ENCODE measurements around the gene MPPED1.

MPPED1 gene

DNA sequence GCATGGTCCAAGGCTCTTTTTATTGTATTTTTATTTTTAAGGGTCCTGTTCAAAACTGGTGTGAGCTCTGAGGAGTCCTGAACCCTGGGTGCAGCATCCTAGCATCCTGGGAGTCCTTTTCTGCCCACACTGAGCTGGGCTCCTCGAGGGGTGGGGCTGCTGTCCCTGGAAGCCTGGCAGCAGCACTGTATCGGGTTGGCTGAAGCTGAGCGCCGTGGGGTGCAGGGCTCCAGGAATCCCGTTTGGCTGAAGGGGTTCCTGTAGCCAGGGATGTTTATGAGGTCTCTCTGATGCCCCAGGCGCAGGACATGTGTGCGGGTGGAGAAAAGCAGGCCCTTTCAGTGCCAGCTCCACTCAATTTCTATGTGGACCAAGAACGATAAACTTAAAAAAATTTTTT is 95.4 kb downstream of the MPPED1 start:
- Histone ChIP-seq H3K9ac (ENCODE audit: low read depth, low read length, poor library complexity, severe bottlenecking) (no peak overlapping the region), H3K79me2 (ENCODE audit: insufficient read depth, low read length) (no peaks in the 10 kb centered on the region), H3K36me3 (ENCODE audit: insufficient read depth, low read length) (no peaks in the 10 kb centered on the region), H3F3A (ENCODE audit: low read depth) (no peaks in the 10 kb centered on the region), H3K27me3 (ENCODE audit: insufficient read depth, low read length, poor library complexity, severe bottlenecking) (no peaks in the 10 kb centered on the region), H3K4me2 (ENCODE audit: low read depth, low read length, poor library complexity, severe bottlenecking) (no peak overlapping the region), H3K9me2 (replicated peaks; ENCODE audit: low read depth, low read length) (no peaks in the 10 kb centered on the region), H4K20me1 (ENCODE audit: insufficient read depth, low read length, poor library complexity, severe bottlenecking) (no peaks in the 10 kb centered on the region), H2AFZ (ENCODE audit: low read length) (no peak overlapping the region), H3K9me3 (ENCODE audit: insufficient read depth, low read depth, low read length) (no peaks in the 10 kb centered on the region), H3K4me3 (ENCODE audit: low read length, poor library complexity, severe bottlenecking) (no peak overlapping the region), H3K4me1 (ENCODE audit: insufficient read depth, low read length, poor library complexity, severe bottlenecking) (no peaks in the 10 kb centered on the region)
- TF ChIP-seq EZH2phosphoT487 (IDR thresholded peaks at IDR 0.05; ENCODE audit: borderline replicate concordance) = no peak
- TF ChIP-seq, protein P1, sequence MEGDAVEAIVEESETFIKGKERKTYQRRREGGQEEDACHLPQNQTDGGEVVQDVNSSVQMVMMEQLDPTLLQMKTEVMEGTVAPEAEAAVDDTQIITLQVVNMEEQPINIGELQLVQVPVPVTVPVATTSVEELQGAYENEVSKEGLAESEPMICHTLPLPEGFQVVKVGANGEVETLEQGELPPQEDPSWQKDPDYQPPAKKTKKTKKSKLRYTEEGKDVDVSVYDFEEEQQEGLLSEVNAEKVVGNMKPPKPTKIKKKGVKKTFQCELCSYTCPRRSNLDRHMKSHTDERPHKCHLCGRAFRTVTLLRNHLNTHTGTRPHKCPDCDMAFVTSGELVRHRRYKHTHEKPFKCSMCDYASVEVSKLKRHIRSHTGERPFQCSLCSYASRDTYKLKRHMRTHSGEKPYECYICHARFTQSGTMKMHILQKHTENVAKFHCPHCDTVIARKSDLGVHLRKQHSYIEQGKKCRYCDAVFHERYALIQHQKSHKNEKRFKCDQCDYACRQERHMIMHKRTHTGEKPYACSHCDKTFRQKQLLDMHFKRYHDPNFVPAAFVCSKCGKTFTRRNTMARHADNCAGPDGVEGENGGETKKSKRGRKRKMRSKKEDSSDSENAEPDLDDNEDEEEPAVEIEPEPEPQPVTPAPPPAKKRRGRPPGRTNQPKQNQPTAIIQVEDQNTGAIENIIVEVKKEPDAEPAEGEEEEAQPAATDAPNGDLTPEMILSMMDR (conservative IDR thresholded peaks at IDR 0.05; ENCODE audit: low read length) = no peak

DNA sequence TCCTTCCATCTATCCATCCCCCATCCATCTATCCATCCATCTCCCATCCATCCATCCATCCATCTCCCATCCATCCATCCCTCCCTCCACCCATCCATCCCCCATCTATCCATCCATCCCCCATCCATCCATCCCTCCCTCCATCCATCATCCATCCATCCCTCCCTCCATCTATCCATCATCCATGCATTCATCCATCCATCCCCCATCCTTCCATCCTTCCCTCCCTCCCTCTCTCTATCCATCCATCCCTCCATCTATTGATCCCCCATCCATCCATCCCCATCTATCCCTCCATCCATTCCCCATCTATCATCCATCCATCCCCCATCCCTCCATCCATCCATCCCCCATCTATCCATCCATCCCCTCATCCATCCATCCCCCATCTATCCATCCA is 96.7 kb downstream of the MPPED1 start:
- no peak overlapping the region for H3K4me2 ChIP-seq (ENCODE audit: low read depth, low read length, poor library complexity, severe bottlenecking)
- H3K9ac ChIP-seq (ENCODE audit: low read depth, low read length, poor library complexity, severe bottlenecking) = no peak overlapping the region
- H2AFZ ChIP-seq (ENCODE audit: low read length) = no peak overlapping the region
- no peaks in the 10 kb centered on the region for H3F3A ChIP-seq (ENCODE audit: low read depth)
- no peaks in the 10 kb centered on the region for H4K20me1 ChIP-seq (ENCODE audit: insufficient read depth, low read length, poor library complexity, severe bottlenecking)
- H3K9me3 ChIP-seq (ENCODE audit: insufficient read depth, low read depth, low read length) = no peaks in the 10 kb centered on the region
- H3K4me1 ChIP-seq (ENCODE audit: insufficient read depth, low read length, poor library complexity, severe bottlenecking) = no peaks in the 10 kb centered on the region
- H3K27me3 ChIP-seq (ENCODE audit: insufficient read depth, low read length, poor library complexity, severe bottlenecking) = no peaks in the 10 kb centered on the region
- no peak for TF ChIP-seq EZH2phosphoT487 (IDR thresholded peaks at IDR 0.05; ENCODE audit: borderline replicate concordance)
- TF ChIP-seq, protein P1 (conservative IDR thresholded peaks at IDR 0.05; ENCODE audit: low read length) = no peak
- H3K79me2 ChIP-seq (ENCODE audit: insufficient read depth, low read length) = no peaks in the 10 kb centered on the region
- no peaks in the 10 kb centered on the region for H3K36me3 ChIP-seq (ENCODE audit: insufficient read depth, low read length)
- no peaks in the 10 kb centered on the region for H3K9me2 ChIP-seq (replicated peaks; ENCODE audit: low read depth, low read length)
- H3K4me3 ChIP-seq (ENCODE audit: low read length, poor library complexity, severe bottlenecking) = no peak overlapping the region

DNA sequence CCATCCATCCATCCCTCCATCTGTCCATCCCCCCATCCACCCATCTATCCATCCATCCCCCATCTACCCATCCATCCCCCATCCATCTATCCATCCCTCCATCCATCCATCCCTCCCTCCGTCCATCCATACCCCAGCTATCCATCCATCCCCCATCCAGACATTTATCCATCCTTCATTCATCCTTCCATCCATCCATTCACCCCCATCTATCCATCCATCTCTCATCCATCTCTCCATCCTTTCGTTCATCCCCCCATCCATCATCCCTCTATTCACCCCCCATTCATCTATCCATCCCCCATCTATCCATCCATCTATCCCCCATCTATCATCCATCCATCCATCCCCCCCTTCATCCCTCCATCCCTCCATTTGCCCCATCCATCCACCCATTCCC is 97.5 kb downstream of the MPPED1 start:
- Histone ChIP-seq H3K4me1 (ENCODE audit: insufficient read depth, low read length, poor library complexity, severe bottlenecking) (no peaks in the 10 kb centered on the region), H3K4me3 (ENCODE audit: low read length, poor library complexity, severe bottlenecking) (no peak overlapping the region), H3K9me2 (replicated peaks; ENCODE audit: low read depth, low read length) (no peaks in the 10 kb centered on the region), H4K20me1 (ENCODE audit: insufficient read depth, low read length, poor library complexity, severe bottlenecking) (no peaks in the 10 kb centered on the region), H3K4me2 (ENCODE audit: low read depth, low read length, poor library complexity, severe bottlenecking) (no peak overlapping the region), H2AFZ (ENCODE audit: low read length) (no peak overlapping the region), H3K9me3 (ENCODE audit: insufficient read depth, low read depth, low read length) (no peaks in the 10 kb centered on the region), H3K79me2 (ENCODE audit: insufficient read depth, low read length) (no peaks in the 10 kb centered on the region), H3K9ac (ENCODE audit: low read depth, low read length, poor library complexity, severe bottlenecking) (no peak overlapping the region), H3K27me3 (ENCODE audit: insufficient read depth, low read length, poor library complexity, severe bottlenecking) (no peaks in the 10 kb centered on the region), H3K36me3 (ENCODE audit: insufficient read depth, low read length) (no peaks in the 10 kb centered on the region), H3F3A (ENCODE audit: low read depth) (no peaks in the 10 kb centered on the region)
- TF ChIP-seq EZH2phosphoT487 (IDR thresholded peaks at IDR 0.05; ENCODE audit: borderline replicate concordance) = no peak
- TF ChIP-seq, protein P1 (conservative IDR thresholded peaks at IDR 0.05; ENCODE audit: low read length) = no peak

Data from Loucy (cell line).